Spleen (tissue), 11 donors: ENCODE measurements around the gene ARGFX. TPM values are rescaled to one million over a fixed set of nuclear protein-coding genes. Genes with fewer than 3 reads are reported as not detected.
"Not testable (repeated sequence)": the region's sequence is repeated elsewhere in the genome, so short reads cannot be mapped to it uniquely, and the experiment has no call there.

ENCODE experiments used
- DNase-seq: peaks from one replicate; pipeline ENCODE4 v3.0.0-alpha.2; 2020
- H3K27ac ChIP-seq, 8 donors: fragments of 200-600 bp; sonication (generic) in 7 of 8; 1 replicate in 4 of 8; 2 replicates in 4 of 8; pipeline versions ENCODE4 v1.5.0 to v1.8.0; 2016 to 2021; ENCODE audit warnings: inconsistent platforms in 4 of 8, mild to moderate bottlenecking in 4 of 8, moderate library complexity in 1 of 8
- H3K27me3 ChIP-seq, 7 donors: fragments of 200-600 bp; sonication (generic) in 6 of 7; replicated peaks in 1 of 7; 1 replicate in 4 of 7; 2 replicates in 3 of 7; pipeline versions ENCODE4 v1.5.0 to v1.8.0; 2016 to 2021; ENCODE audit warnings: inconsistent platforms in 3 of 7, mild to moderate bottlenecking in 1 of 7
- H3K36me3 ChIP-seq, 6 donors: fragments of 200-600 bp; sonication (generic) in 5 of 6; 1 replicate in 4 of 6; 2 replicates in 2 of 6; pipeline versions ENCODE4 v1.5.0 to v1.8.0; 2016 to 2021; ENCODE audit warnings: inconsistent platforms in 2 of 6
- H3K4me1 ChIP-seq, 6 donors: fragments of 200-600 bp; sonication (generic) in 5 of 6; 1 replicate in 3 of 6; 2 replicates in 3 of 6; pipeline versions ENCODE4 v1.5.0 to v1.8.0; 2016 to 2021; ENCODE audit warnings: inconsistent platforms in 3 of 6
- H3K4me3 ChIP-seq, 8 donors: fragments of 200-600 bp; sonication (generic) in 7 of 8; 1 replicate in 4 of 8; 2 replicates in 4 of 8; pipeline versions ENCODE4 v1.5.0 to v1.8.0; 2016 to 2021; ENCODE audit warnings: inconsistent platforms in 4 of 8, mild to moderate bottlenecking in 4 of 8, moderate library complexity in 2 of 8
- H3K9me3 ChIP-seq, 8 donors: fragments of 200-600 bp; sonication (generic) in 7 of 8; 1 replicate in 4 of 8; 2 replicates in 4 of 8; pipeline versions ENCODE4 v1.5.0 to v1.8.0; 2016 to 2021; ENCODE audit warnings: inconsistent platforms in 4 of 8
- POLR2A ChIP-seq, 3 donors: fragments of 450-650 bp; IDR thresholded peaks; one replicate each; pipeline ENCODE4 v1.5.1; 2017; ENCODE audit warnings: antibody characterized with exemption in 3 of 3, mild to moderate bottlenecking in 1 of 3
- POLR2AphosphoS5 ChIP-seq, 3 donors: sonication (generic); formaldehyde crosslinking; IDR thresholded peaks; one replicate each; pipeline ENCODE4 v1.5.1; 2017; ENCODE audit warnings: antibody characterized with exemption in 3 of 3
- WGBS, 5 donors: extraction: QIAGEN DNeasy Blood & Tissue Kit in 3 of 5; methylation state at CpG; one replicate each; pipeline versions ENCODE4 v1.1.5 to v1.1.7; 2013 to 2018; 5-methylcytosine and 5-hydroxymethylcytosine counted together
- intact Hi-C: fragments of 100-400 bp; cut with DNase I; formaldehyde crosslinking; loops from one replicate; pipeline ENCODE4 v1.15.0; 2023; ENCODE audit warnings: low total_unique reads
- polyA plus RNA-seq, 3 donors: library from polyadenylated mRNA; stranded (reverse); fragments of 200-250 nt; gene quantifications; one replicate each; pipeline ENCODE4 v1.2.1, GENCODE V29; 2013
- total RNA-seq, 7 donors: library from RNA; depleted of rRNA in 3 of 7; stranded (reverse); fragments of >200 nt in 3 of 7; fragmentation: NEBNext Ultra II Directional in 4 of 7; extraction: Animal tissue kit (Norgen Biotek cat#: 25700) in 4 of 7; gene quantifications; one replicate each; pipeline versions ENCODE4 v1.1.0 to v1.2.1, GENCODE V29; 2016 to 2021
- TF ChIP-seq, protein P1 (sequence below), 11 experiments: fragments of 200-600 bp in 7 of 11; fragments of 450-650 bp in 4 of 11; sonication (generic) in 4 of 11; IDR thresholded peaks in 8 of 11; conservative IDR thresholded peaks in 3 of 11; 1 replicate in 7 of 11; 2 replicates in 4 of 11; pipeline versions ENCODE4 v1.4.0 to v1.8.0; 2016 to 2021; ENCODE audit warnings: antibody characterized with exemption in 11 of 11, inconsistent platforms in 4 of 11, mild to moderate bottlenecking in 1 of 11
- donor health status: healthy with polysubstance abuse.
- donor health status: DM: no; HTN: no; CAD: no; lungs with moderate emphysema.
- donor health status: DM: no; HTN: no; CAD: no.
- donor health status: Bipolar disorder and iron deficiency.
- donor health status: healthy.
- donor health status: DM: no; HTN: no; CAD: no.
- donor health status: DM: yes; HTN: yes; CAD: no.

ARGFX gene
- total and polyA plus RNA-seq, 10 donors = not detected

DNA sequence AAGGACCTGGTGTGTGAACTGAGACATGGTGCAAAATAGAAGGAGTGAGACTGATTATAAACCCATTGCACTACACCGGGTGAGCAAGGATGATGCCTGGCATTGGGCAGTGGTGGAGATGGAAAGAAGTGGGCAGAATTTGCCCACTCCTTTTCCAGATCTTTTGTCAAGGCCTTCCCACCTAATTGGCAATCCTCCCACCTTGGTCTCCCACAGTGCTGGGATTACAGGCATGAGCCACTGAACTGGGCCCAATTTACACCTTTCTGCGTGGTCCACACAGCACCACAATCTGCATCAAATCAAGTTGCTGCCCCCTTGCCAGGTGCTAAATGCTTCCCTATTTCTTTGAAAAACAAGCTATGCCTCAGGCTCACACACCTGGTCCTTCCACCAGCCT, 30.8 kb downstream of the ARGFX start:
- TF ChIP-seq, protein P1, sequence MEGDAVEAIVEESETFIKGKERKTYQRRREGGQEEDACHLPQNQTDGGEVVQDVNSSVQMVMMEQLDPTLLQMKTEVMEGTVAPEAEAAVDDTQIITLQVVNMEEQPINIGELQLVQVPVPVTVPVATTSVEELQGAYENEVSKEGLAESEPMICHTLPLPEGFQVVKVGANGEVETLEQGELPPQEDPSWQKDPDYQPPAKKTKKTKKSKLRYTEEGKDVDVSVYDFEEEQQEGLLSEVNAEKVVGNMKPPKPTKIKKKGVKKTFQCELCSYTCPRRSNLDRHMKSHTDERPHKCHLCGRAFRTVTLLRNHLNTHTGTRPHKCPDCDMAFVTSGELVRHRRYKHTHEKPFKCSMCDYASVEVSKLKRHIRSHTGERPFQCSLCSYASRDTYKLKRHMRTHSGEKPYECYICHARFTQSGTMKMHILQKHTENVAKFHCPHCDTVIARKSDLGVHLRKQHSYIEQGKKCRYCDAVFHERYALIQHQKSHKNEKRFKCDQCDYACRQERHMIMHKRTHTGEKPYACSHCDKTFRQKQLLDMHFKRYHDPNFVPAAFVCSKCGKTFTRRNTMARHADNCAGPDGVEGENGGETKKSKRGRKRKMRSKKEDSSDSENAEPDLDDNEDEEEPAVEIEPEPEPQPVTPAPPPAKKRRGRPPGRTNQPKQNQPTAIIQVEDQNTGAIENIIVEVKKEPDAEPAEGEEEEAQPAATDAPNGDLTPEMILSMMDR (IDR thresholded peaks at IDR 0.05 in 8 of 11, conservative IDR thresholded peaks at IDR 0.05 in 3 of 11) = no peak
- TF ChIP-seq POLR2A (IDR thresholded peaks at IDR 0.05) (no peak), POLR2AphosphoS5 (IDR thresholded peaks at IDR 0.05) (no peak)
- no peaks in the 10 kb centered on the region for H3K36me3 ChIP-seq
- 88 to 100% (median 91%) methylated on average over 2 of the region's 2 CpGs for WGBS, 5 donors
- no peaks in the 10 kb centered on the region for H3K9me3 ChIP-seq
- no peak overlapping the region for H3K27ac ChIP-seq
- no peaks in the 10 kb centered on the region for H3K27me3 ChIP-seq
- no peak for DNase-seq
- H3K4me1 ChIP-seq = no peaks in the 10 kb centered on the region
- intact Hi-C loops = no loop called here
- H3K4me3 ChIP-seq = no peak overlapping the region

DNA sequence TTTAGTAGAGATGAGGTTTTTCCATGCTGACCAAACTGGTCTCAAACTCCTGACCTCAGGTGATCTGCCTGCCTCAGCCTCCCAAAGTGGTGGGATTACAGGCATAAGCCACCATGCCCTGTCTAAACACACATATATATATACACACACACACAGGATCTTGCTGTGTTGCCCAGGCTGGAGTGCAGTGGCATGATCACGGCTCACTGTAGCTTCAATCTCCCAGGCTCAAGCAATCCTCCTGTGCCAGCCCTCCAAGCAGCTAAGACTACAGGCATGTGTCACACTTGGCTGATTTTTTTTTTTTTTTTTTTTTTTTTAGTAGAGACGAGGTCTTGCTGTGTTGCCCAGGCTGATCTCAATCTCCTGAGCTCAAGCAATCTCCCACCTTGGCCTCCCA, 32.2 kb downstream of the ARGFX start:
- H3K27ac ChIP-seq, DNase-seq, H3K36me3 ChIP-seq, H3K9me3 ChIP-seq, intact Hi-C loops, H3K4me3 ChIP-seq, H3K4me1 ChIP-seq, H3K27me3 ChIP-seq: not testable (repeated sequence)
- 83 to 96% (median 89%) methylated on average over 2 of the region's 2 CpGs for WGBS, 5 donors

DNA sequence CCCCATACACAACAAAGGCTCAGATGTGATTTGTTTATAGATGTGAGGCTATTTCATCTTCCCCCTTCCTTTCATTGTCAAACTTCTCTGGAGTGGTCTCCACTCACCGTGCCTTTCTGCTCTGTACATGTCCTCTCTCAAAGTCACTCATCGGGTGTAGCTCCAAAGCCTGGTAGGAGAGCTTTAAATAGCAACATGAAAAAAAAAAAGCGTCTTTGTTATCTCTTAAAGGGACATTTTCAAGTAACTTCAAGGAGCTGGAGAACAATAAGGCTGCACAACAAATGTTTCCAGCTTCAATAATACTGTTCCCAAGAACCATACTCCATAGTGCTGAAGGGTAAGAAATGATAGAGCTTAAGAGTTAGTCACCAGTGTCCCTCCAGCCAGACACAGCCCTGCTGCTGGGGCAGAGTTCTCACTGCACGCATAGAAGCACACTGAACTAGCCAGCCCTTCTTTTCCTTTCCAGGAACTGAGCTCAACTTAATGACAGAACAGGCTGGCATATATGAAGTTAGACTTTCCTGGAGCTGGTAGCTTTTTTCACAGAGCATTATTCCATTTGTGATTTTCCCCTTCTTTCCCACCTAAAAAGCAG, 33.6 kb downstream of the ARGFX start:
- Histone ChIP-seq H3K27me3 (no peaks in the 10 kb centered on the region), H3K9me3 (no peaks in the 10 kb centered on the region), H3K4me1 (no peaks in the 10 kb centered on the region), H3K27ac (no peak overlapping the region), H3K36me3 (no peaks in the 10 kb centered on the region), H3K4me3 (no peak overlapping the region)
- no peak for DNase-seq
- intact Hi-C loops = no loop called here
- no peak for TF ChIP-seq POLR2A (IDR thresholded peaks at IDR 0.05)
- TF ChIP-seq POLR2AphosphoS5 (IDR thresholded peaks at IDR 0.05) = no peak
- TF ChIP-seq, protein P1 (IDR thresholded peaks at IDR 0.05 in 8 of 11, conservative IDR thresholded peaks at IDR 0.05 in 3 of 11) = no peak
- 24 to 41% (median 37%) methylated on average over 4 of the region's 4 CpGs for WGBS, 5 donors

DNA sequence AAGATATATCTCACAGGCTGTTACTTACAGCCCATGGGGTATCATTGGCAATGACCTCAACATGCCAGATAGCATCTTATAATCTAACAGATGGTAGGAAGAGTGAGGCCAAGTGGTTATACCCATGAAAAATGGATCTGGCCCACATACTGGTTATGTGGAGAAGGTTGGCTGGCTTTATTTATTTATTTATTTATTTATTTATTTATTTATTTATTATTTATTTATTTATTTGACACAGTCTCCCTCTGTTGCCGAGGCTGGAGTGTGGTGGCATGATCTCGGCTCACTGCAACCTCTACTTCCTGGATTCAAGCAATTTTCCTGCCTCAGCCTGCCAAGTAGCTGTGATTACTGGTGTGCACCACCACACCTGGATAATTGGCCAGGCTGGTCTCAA, 37.0 kb downstream of the ARGFX start:
- H3K4me1 ChIP-seq = no peaks in the 10 kb centered on the region
- no peak for TF ChIP-seq POLR2AphosphoS5 (IDR thresholded peaks at IDR 0.05)
- TF ChIP-seq, protein P1 (IDR thresholded peaks at IDR 0.05 in 8 of 11, conservative IDR thresholded peaks at IDR 0.05 in 3 of 11) = no peak
- TF ChIP-seq POLR2A (IDR thresholded peaks at IDR 0.05) = no peak
- H3K27ac ChIP-seq = no peak overlapping the region
- 90 to 98% (median 94%) methylated on average over 2 of the region's 2 CpGs for WGBS, 5 donors
- H3K4me3 ChIP-seq = no peak overlapping the region
- no peaks in the 10 kb centered on the region for H3K36me3 ChIP-seq
- H3K9me3 ChIP-seq = no peaks in the 10 kb centered on the region
- no peaks in the 10 kb centered on the region for H3K27me3 ChIP-seq
- DNase-seq = no peak
- intact Hi-C loops = no loop called here

DNA sequence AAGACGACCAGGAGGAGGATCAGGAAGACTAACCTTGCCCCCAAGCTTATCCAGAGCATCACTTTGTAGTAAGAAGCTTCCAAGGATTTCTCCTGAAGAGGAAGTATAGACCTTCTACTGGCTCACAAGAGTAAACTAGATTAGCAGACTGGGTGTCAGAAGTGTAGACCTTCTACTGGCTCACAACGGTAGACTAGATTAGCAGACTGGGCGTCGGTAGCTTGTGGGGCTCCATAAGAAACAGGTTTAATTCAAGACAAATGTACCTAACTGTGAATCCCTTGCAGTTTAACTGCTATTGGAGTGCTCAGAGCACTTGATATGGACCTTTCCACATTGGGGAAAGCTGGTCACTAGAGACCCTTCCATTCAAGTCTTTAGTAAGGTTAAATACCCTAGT, 38.4 kb downstream of the ARGFX start:
- no peaks in the 10 kb centered on the region for H3K27me3 ChIP-seq
- DNase-seq = no peak
- TF ChIP-seq POLR2A (IDR thresholded peaks at IDR 0.05) = no peak
- TF ChIP-seq, protein P1 (IDR thresholded peaks at IDR 0.05 in 8 of 11, conservative IDR thresholded peaks at IDR 0.05 in 3 of 11) = no peak
- TF ChIP-seq POLR2AphosphoS5 (IDR thresholded peaks at IDR 0.05) = no peak
- no peaks in the 10 kb centered on the region for H3K9me3 ChIP-seq
- H3K4me1 ChIP-seq = no peaks in the 10 kb centered on the region
- intact Hi-C loops = no loop called here
- no peak overlapping the region for H3K27ac ChIP-seq
- 87 to 97% (median 93%) methylated on average over 4 of the region's 4 CpGs for WGBS, 5 donors
- H3K36me3 ChIP-seq = no peaks in the 10 kb centered on the region
- no peak overlapping the region for H3K4me3 ChIP-seq
